ENCODE data around the gene ARTN. TPM values are rescaled to one million over a fixed set of nuclear protein-coding genes. Genes with fewer than 3 reads are reported as not detected.

The ARTN gene
- total RNA-seq, 1 experiment from 2014 or later = 10.6 TPM

DNA sequence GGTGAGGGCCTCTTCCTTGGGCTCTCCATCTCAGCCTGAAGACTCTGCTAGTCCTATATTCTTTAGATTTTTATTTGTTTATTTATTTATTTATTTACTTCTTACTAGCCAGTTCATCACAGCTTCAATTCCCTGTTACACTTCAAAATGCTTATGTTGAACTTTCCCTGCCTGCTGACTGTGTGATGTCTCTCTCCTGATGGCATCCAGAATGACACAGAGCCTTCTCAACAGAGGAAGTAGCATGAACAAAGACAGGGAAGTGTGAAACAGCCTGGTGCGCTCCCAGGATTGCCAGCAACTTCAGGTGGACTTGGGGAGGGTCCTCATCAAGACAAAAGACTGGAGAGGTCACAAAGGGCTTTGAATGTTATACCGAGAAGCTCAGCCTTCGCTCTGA, 8.8 kb downstream of the ARTN start:
- no peak overlapping the region for H2BK5ac ChIP-seq (ENCODE audit: insufficient read length, low read length)
- H2BK12ac ChIP-seq (ENCODE audit: insufficient read length, low read depth, low read length) = no peak overlapping the region
- peaks cover 38 to 42% of the 10 kb centered on the region in 2 experiments for H3K4me1 Mint-ChIP-seq
- no peak overlapping the region for H4K91ac ChIP-seq (ENCODE audit: insufficient read length, low read depth, low read length)
- no peaks in the 10 kb centered on the region for H4K20me1 ChIP-seq (ENCODE audit: control insufficient read depth, insufficient read depth, insufficient read length)
- H4K5ac ChIP-seq (ENCODE audit: insufficient read length, low read depth, low read length) = no peak overlapping the region
- H3K23me2 ChIP-seq (ENCODE audit: insufficient read length, low read depth, low read length, poor library complexity, severe bottlenecking) = peaks cover 9% of the 10 kb centered on the region
- H3K4me3 Mint-ChIP-seq = no peak overlapping the region
- peaks cover 2% of the 10 kb centered on the region; the same call in 1 of the 2 replicates for H3K4me1 ChIP-seq (ENCODE audit: insufficient read depth, low read length)
- no peak overlapping the region for H3K4ac ChIP-seq (ENCODE audit: low read depth, low read length)
- no peak for TF ChIP-seq CTCF (conservative IDR thresholded peaks at IDR 0.05)
- H3K27me3 ChIP-seq (ENCODE audit: insufficient read depth, low read length) = no peaks in the 10 kb centered on the region
- no peak overlapping the region for H3K23ac ChIP-seq (ENCODE audit: insufficient read length, low read depth, low read length)
- no peak overlapping the region for H3T11ph ChIP-seq (ENCODE audit: low read length)
- no peak overlapping the region for H3K27ac ChIP-seq (ENCODE audit: insufficient read length, low read depth, low read length)
- H3K27me3 Mint-ChIP-seq (ENCODE audit: low read depth) = no peaks in the 10 kb centered on the region; the same call in 1 of the 2 replicates
- no peak overlapping the region for H4K8ac ChIP-seq (replicated peaks; ENCODE audit: insufficient read length, low read depth, low read length)
- WGBS (ENCODE audit: extremely low coverage, insufficient read length, low lambda C conversion rate) = no CpG with 5 or more reads among the region's 3 CpGs
- H2AK5ac ChIP-seq (ENCODE audit: insufficient read length, low read length) = no peak overlapping the region
- no peak for DNase-seq
- no peaks in the 10 kb centered on the region for H3K79me1 ChIP-seq (ENCODE audit: insufficient read depth, low read depth, low read length, poor library complexity, severe bottlenecking)
- H3K4me2 ChIP-seq (ENCODE audit: insufficient read depth, insufficient read length, low read length) = no peak overlapping the region
- H3K56ac ChIP-seq (ENCODE audit: insufficient read length, low read depth, low read length) = no peak overlapping the region
- H3K27ac Mint-ChIP-seq = no peak overlapping the region
- H3K9ac ChIP-seq (ENCODE audit: extremely low read depth, insufficient read length, low read length) = no peak overlapping the region
- H2BK20ac ChIP-seq (ENCODE audit: low read depth, low read length, poor library complexity, severe bottlenecking) = no peak overlapping the region
- H3K79me2 ChIP-seq (ENCODE audit: insufficient read depth, low read length) = no peaks in the 10 kb centered on the region
- H3K9me3 ChIP-seq (ENCODE audit: control insufficient read depth, low read depth, low read length) = no peaks in the 10 kb centered on the region
- H3K14ac ChIP-seq (ENCODE audit: insufficient read depth, low read length) = no peak overlapping the region
- no peaks in the 10 kb centered on the region for H3K9me3 Mint-ChIP-seq
- H2AFZ ChIP-seq (ENCODE audit: low read length) = no peak overlapping the region
- H3K36me3 Mint-ChIP-seq (ENCODE audit: insufficient read depth in 1 of 3, low read depth in 3 of 3) = peaks cover 0 to 6% (median 0%) of the 10 kb centered on the region in 3 experiments; a peak in 3 of 7 replicates
- no peak overlapping the region for H2BK15ac ChIP-seq (ENCODE audit: low read depth, low read length)
- H3K18ac ChIP-seq (ENCODE audit: insufficient read length, low read depth, low read length) = no peak overlapping the region
- no peak overlapping the region for H2BK120ac ChIP-seq (ENCODE audit: low read depth, low read length, poor library complexity, severe bottlenecking)
